Kidney (tissue), 14 donors: Measurements from ENCODE around the gene CYBA. TPM values are rescaled to one million over a fixed set of nuclear protein-coding genes. Genes with fewer than 3 reads are reported as not detected.

Source experiments
- DNase-seq, 5 donors: peaks; one replicate each; pipeline ENCODE4 v3.0.0-alpha.2; 2013 to 2020
- FAIRE-seq: peaks from 2 replicates; lab custom pipeline; 2012; peaks lifted over from hg19 to GRCh38; lab: Jason Lieb, UNC
- H3K27ac ChIP-seq, 2 donors: one replicate each; pipeline ENCODE4 v1.7.0; 2013; ENCODE audit warnings: low read depth in 2 of 2, low read length in 2 of 2, inconsistent platforms in 1 of 2
- H3K27me3 ChIP-seq: one replicate; pipeline ENCODE4 v1.7.1; 2013; ENCODE audit warnings: low read length, inconsistent platforms; ENCODE audit not compliant: control insufficient read depth, insufficient read depth
- H3K36me3 ChIP-seq, 3 donors: one replicate each; pipeline versions ENCODE4 v1.7.0 to v1.7.1; 2013; ENCODE audit warnings: low read length in 3 of 3, control low read depth in 1 of 3, inconsistent platforms in 1 of 3; ENCODE audit not compliant: insufficient read depth in 3 of 3, control insufficient read depth in 2 of 3
- H3K4me1 ChIP-seq, 3 donors: one replicate each; pipeline versions ENCODE4 v1.7.0 to v1.7.1; 2013; ENCODE audit warnings: low read length in 3 of 3, inconsistent platforms in 1 of 3, low read depth in 1 of 3; ENCODE audit not compliant: control insufficient read depth in 2 of 3, insufficient read depth in 2 of 3
- H3K4me3 ChIP-seq, 3 donors: one replicate each; pipeline versions ENCODE4 v1.7.0 to v1.8.1; 2013; ENCODE audit warnings: low read length in 3 of 3, control low read depth in 1 of 3, inconsistent platforms in 1 of 3
- H3K9ac ChIP-seq, 3 donors: one replicate each; pipeline versions ENCODE4 v1.7.0 to v1.7.1; 2013; ENCODE audit warnings: low read length in 3 of 3, control low read depth in 1 of 3, inconsistent platforms in 1 of 3
- H3K9me3 ChIP-seq, 3 donors: one replicate each; pipeline versions ENCODE4 v1.7.0 to v1.7.1; 2013; ENCODE audit warnings: low read length in 3 of 3, control low read depth in 1 of 3, inconsistent platforms in 1 of 3; ENCODE audit not compliant: control insufficient read depth in 2 of 3, insufficient read depth in 1 of 3
- intact Hi-C: fragments of 100-400 bp; cut with DNase I; formaldehyde crosslinking; loops from one replicate; pipeline ENCODE4 v1.11.1; 2022
- polyA plus RNA-seq: library from polyadenylated mRNA; stranded (reverse); fragments of 350-450 nt; fragmentation: Illumina TruSeq; extraction: RNeasy Lipid Tissue Mini Kit (QIAGEN cat#74804); gene quantifications from one replicate; pipeline ENCODE4 v1.2.3, GENCODE V29; 2014; ENCODE audit warnings: low read depth, low replicate concordance; ENCODE audit not compliant: insufficient read depth
- total RNA-seq: library from RNA; stranded (reverse); fragmentation: NEBNext Ultra II Directional; extraction: Animal tissue kit (Norgen Biotek cat#: 25700); gene quantifications from one replicate; pipeline ENCODE4 v1.2.1, GENCODE V29; 2021
- TF ChIP-seq, protein P1 (sequence below): IDR thresholded peaks from 3 replicates; pipeline ENCODE4 v1.5.1; 2012; ENCODE audit warnings: mild to moderate bottlenecking, moderate library complexity, borderline replicate concordance; ENCODE audit not compliant: insufficient read depth; ENCODE audit errors: extremely low read depth
- donor health status: control.
- donor health status: control.
- donor health status: control.
- donor health status: control.
- donor health status: control.
- donor health status: DM: yes; HTN: yes; CAD: no.
- donor health status: Normal renal cell carcinoma (clear cell type).

CYBA gene
- total and polyA plus RNA-seq, 2 donors from 2014 or later: 263 to 395 TPM

- no peak overlapping the region for H3K9ac ChIP-seq
- no peak overlapping the region for H3K27ac ChIP-seq
- H3K36me3 ChIP-seq: peaks cover 0 to 2% (median 1%) of the 10 kb centered on the region in 3 donors
- FAIRE-seq (no peak), DNase-seq (no peak)
- no peaks in the 10 kb centered on the region for H3K27me3 ChIP-seq
- no peak overlapping the region for H3K4me3 ChIP-seq
- TF ChIP-seq, protein P1, sequence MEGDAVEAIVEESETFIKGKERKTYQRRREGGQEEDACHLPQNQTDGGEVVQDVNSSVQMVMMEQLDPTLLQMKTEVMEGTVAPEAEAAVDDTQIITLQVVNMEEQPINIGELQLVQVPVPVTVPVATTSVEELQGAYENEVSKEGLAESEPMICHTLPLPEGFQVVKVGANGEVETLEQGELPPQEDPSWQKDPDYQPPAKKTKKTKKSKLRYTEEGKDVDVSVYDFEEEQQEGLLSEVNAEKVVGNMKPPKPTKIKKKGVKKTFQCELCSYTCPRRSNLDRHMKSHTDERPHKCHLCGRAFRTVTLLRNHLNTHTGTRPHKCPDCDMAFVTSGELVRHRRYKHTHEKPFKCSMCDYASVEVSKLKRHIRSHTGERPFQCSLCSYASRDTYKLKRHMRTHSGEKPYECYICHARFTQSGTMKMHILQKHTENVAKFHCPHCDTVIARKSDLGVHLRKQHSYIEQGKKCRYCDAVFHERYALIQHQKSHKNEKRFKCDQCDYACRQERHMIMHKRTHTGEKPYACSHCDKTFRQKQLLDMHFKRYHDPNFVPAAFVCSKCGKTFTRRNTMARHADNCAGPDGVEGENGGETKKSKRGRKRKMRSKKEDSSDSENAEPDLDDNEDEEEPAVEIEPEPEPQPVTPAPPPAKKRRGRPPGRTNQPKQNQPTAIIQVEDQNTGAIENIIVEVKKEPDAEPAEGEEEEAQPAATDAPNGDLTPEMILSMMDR: no peak
- no peaks in the 10 kb centered on the region for H3K9me3 ChIP-seq
- intact Hi-C loops: no loop called here
- H3K4me1 ChIP-seq: peaks cover 0 to 8% (median 0%) of the 10 kb centered on the region in 3 donors
Measured at GRCh38 chr16:88695218-88695617, 44.4 kb upstream of the CYBA start.

GRCh38 chr16:88694221-88695087 lies 43.6 kb upstream of the CYBA start:
- H3K27me3 ChIP-seq: no peaks in the 10 kb centered on the region
- FAIRE-seq (no peak), DNase-seq (no peak)
- H3K36me3 ChIP-seq: no peaks in the 10 kb centered on the region
- no peak overlapping the region for H3K4me3 ChIP-seq
- no peak overlapping the region for H3K27ac ChIP-seq
- intact Hi-C loops: no loop called here
- H3K4me1 ChIP-seq: peaks cover 0 to under 1% (median 0%) of the 10 kb centered on the region in 3 donors
- H3K9me3 ChIP-seq: no peaks in the 10 kb centered on the region
- TF ChIP-seq, protein P1: no peak
- H3K9ac ChIP-seq: no peak overlapping the region

DNA sequence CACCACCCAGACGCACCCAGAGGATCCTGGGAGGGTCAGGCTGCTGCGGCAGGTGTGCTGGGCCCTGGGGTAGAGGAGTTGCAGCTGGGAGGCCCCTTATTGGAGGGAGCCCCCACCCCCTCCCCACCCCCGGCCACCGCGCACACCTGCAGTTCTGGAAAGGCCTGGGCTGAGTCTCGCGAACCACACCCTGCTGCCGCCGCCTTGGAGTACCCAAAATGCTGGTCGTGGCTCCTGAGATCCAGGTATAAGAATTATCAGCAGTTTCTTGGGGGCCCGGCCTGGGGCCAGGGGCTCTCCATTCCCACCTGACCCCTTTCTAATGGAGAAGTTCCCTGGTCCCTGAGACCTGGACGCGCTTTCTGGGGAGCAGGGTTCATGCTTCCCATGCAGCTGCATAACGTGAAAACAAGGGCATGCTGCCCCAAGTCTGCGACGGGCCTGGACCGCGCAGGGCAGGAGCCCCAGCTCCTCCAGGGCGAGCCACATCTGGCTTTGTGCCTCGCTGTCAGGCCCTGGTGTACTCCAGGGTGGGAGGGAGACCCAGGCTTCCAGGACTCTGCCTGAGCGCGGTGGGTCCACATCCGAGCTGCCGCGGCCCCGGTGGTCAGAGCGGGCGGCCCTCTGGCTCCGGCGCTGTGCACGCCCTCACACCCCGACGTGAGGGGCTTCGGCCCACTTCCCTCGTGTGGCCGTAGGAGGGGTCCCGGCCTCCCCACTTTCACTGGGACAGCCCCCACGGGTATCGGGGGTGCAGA lies 42.7 kb upstream of the CYBA start:
- H3K4me3 ChIP-seq: no peak overlapping the region
- FAIRE-seq (no peak), DNase-seq (no peak)

More for the DNA sequence above, 42.7 kb upstream of the CYBA start:
- Histone ChIP-seq H3K9ac (no peak overlapping the region), H3K27ac (no peak overlapping the region), H3K27me3 (peaks cover 2% of the 10 kb centered on the region), H3K36me3 (no peaks in the 10 kb centered on the region), H3K4me1 (no peaks in the 10 kb centered on the region), H3K9me3 (no peaks in the 10 kb centered on the region)
- intact Hi-C loops: no loop called here
- TF ChIP-seq, protein P1: no peak
